ENCODE results near the gene REPS2. TPM values are rescaled to one million over a fixed set of nuclear protein-coding genes. Genes with fewer than 3 reads are reported as not detected.

Gene REPS2
- total and polyA plus RNA-seq, 9 of the 15 experiments (the other 6 are each of a cell fraction or from before 2014, with no cell fraction given): 0.01 to 0.07 (median 0.01) TPM; not detected in 3

DNA sequence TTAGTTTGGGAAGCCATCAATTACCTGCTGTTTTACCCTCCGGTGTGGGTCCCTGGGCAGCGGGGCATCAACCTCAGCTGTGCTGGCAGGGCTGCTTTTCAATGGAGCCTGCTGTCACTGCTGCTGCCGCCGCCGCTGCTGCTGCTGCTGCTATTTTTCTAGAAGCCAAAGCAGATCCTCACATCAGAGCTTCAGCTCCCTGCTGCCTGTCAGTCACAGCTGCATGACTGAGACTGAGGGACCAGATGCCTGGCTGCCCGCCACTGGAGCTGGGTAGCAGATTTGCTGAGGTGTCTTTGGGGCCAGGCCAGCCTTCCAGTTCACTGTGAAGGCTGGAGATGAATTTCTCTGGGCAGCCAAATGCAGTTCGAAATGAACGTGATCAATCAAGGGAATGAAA lies 228.2 kb downstream of the REPS2 start:
- Histone ChIP-seq H3K79me2 (ENCODE audit: control insufficient read depth, insufficient read depth, low read length) (no peaks in the 10 kb centered on the region), H3K27ac (ENCODE audit: extremely low read depth, low read depth, low read length) (no peak overlapping the region), H3K9ac (ENCODE audit: insufficient read depth in 1 of 2, low read depth in 2 of 2, low read length in 2 of 2) (no peak overlapping the region), H3K4me3 (no peak overlapping the region), H4K20me1 (replicated peaks; ENCODE audit: control insufficient read depth, insufficient read depth, low read length) (no peaks in the 10 kb centered on the region), H3K9me3 (replicated peaks; ENCODE audit: control insufficient read depth, insufficient read depth, low read depth, low read length) (no peaks in the 10 kb centered on the region), H3K4me2 (ENCODE audit: insufficient read depth, low read length) (no peak overlapping the region), H3K4me1 (replicated peaks in 1 of 2; ENCODE audit: control insufficient read depth in 2 of 2, insufficient read depth in 2 of 2, low read length in 2 of 2) (no peaks in the 10 kb centered on the region), H3K9me1 (ENCODE audit: control insufficient read depth, insufficient read depth, low read length) (no peaks in the 10 kb centered on the region), H2AFZ (ENCODE audit: low read depth, low read length) (no peak overlapping the region), H3K27me3 (ENCODE audit: control insufficient read depth in 2 of 2, insufficient read depth in 2 of 2, low read length in 2 of 2) (no peaks in the 10 kb centered on the region), H3K36me3 (ENCODE audit: control insufficient read depth, insufficient read depth, low read length) (no peaks in the 10 kb centered on the region)
- in situ Hi-C loops (cut with MboI): no loop called here
- intact Hi-C loops (cut with micrococcal nuclease): no loop called here
- ChIA-PET CTCF (ENCODE audit: low intra/inter-chr PET ratio) (interaction anchor here (0.6 kb wide), 1 partner anchor 118 kb away, joined by 4 read pairs; no protein-coding TSS in a partner anchor), POLR2A (interaction anchor here (0.8 kb wide), 1 partner anchor 76 kb away, joined by 3 read pairs; no protein-coding TSS in a partner anchor)
- no peak for ATAC-seq
- no peak for DNase-seq (ENCODE audit: extremely low read depth in 1 of 4, low spot score in 3 of 4)
- 3% methylated on average over 5 of the region's 8 CpGs for WGBS (ENCODE audit: insufficient coverage, low coverage, missing lambda C conversion rate)
- BruUV-seq (replicated peaks): no TSS peak
- FAIRE-seq: no peak
- TF ChIP-seq SRSF7 (optimal IDR thresholded peaks at IDR 0.05; ENCODE audit: low read depth, low read length) (no peak), TRIM28 (IDR thresholded peaks at IDR 0.05) (no peak), KDM4B (IDR thresholded peaks at IDR 0.05; ENCODE audit: borderline replicate concordance in 2 of 2, low read depth in 1 of 2) (no peak), ZNF121 (CRISPR knock-in tag; conservative IDR thresholded peaks at IDR 0.05) (no peak), NEUROD1 (IDR thresholded peaks at IDR 0.05; ENCODE audit: borderline replicate concordance, low read depth, low read length, partially characterized antibody) (no peak), ZNF79 (CRISPR knock-in tag; IDR thresholded peaks at IDR 0.05; ENCODE audit: low read depth) (no peak), ZNF3 (CRISPR knock-in tag; IDR thresholded peaks at IDR 0.05) (no peak), HDAC1 (IDR thresholded peaks at IDR 0.05) (no peak), ZNF717 (CRISPR knock-in tag; IDR thresholded peaks at IDR 0.05) (no peak), NCOA6 (IDR thresholded peaks at IDR 0.05) (no peak), ZNF780A (CRISPR knock-in tag; IDR thresholded peaks at IDR 0.05) (no peak), BCL6 (CRISPR knock-in tag; IDR thresholded peaks at IDR 0.05) (no peak), HMGXB4 (CRISPR knock-in tag; IDR thresholded peaks at IDR 0.05) (no peak), ZNF224 (CRISPR knock-in tag; IDR thresholded peaks at IDR 0.05) (no peak), RBM34 (IDR thresholded peaks at IDR 0.05; ENCODE audit: borderline replicate concordance, insufficient read depth, low read length) (no peak), KAT7 (CRISPR knock-in tag; IDR thresholded peaks at IDR 0.05; ENCODE audit: borderline replicate concordance) (no peak), ZNF583 (CRISPR knock-in tag; IDR thresholded peaks at IDR 0.05) (no peak), POLR2B (IDR thresholded peaks at IDR 0.05; ENCODE audit: low read depth, partially characterized antibody) (no peak)
- TF ChIP-seq, protein P1, sequence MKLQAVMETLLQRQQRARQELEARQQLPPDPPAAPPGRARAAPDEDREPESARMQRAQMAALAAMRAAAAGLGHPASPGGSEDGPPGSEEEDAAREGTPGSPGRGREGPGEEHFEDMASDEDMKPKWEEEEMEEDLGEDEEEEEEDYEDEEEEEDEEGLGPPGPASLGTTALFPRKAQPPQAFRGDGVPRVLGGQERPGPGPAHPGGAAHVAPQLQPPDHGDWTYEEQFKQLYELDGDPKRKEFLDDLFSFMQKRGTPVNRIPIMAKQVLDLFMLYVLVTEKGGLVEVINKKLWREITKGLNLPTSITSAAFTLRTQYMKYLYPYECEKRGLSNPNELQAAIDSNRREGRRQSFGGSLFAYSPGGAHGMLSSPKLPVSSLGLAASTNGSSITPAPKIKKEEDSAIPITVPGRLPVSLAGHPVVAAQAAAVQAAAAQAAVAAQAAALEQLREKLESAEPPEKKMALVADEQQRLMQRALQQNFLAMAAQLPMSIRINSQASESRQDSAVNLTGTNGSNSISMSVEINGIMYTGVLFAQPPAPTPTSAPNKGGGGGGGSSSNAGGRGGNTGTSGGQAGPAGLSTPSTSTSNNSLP (IDR thresholded peaks at IDR 0.05; ENCODE audit: borderline replicate concordance, low read depth, low read length): no peak
